Liver (tissue), 9 donors: ENCODE data around the gene ZFYVE27. TPM values are rescaled to one million over a fixed set of nuclear protein-coding genes. Genes with fewer than 3 reads are reported as not detected.

ENCODE experiments used
- DNase-seq: peaks from one replicate; pipeline ENCODE4 v3.0.0-alpha.2; 2017; ENCODE audit warnings: low spot score
- H3K27ac ChIP-seq, 2 donors: one replicate each; pipeline ENCODE4 v1.7.0; 2013; ENCODE audit warnings: inconsistent platforms in 2 of 2, low read length in 2 of 2, control low read depth in 1 of 2, low read depth in 1 of 2, mild to moderate bottlenecking in 1 of 2
- H3K27me3 ChIP-seq, 4 donors: one replicate each; pipeline versions ENCODE4 v1.6.1 to v1.7.0; 2013; ENCODE audit warnings: low read length in 3 of 4, inconsistent platforms in 1 of 4, mild to moderate bottlenecking in 1 of 4, moderate library complexity in 1 of 4; ENCODE audit not compliant: control insufficient read depth in 4 of 4, insufficient read depth in 4 of 4
- H3K36me3 ChIP-seq, 4 donors: one replicate each; pipeline versions ENCODE4 v1.6.1 to v1.7.0; 2013; ENCODE audit warnings: low read length in 3 of 4, mild to moderate bottlenecking in 3 of 4, low read depth in 1 of 4, moderate library complexity in 1 of 4; ENCODE audit not compliant: control insufficient read depth in 4 of 4, insufficient read depth in 3 of 4
- H3K4me1 ChIP-seq, 4 donors: one replicate each; pipeline versions ENCODE4 v1.6.1 to v1.7.0; 2013; ENCODE audit warnings: low read length in 3 of 4, mild to moderate bottlenecking in 3 of 4, moderate library complexity in 1 of 4; ENCODE audit not compliant: control insufficient read depth in 4 of 4, insufficient read depth in 4 of 4
- H3K4me3 ChIP-seq, 3 donors: one replicate each; pipeline versions ENCODE4 v1.6.1 to v1.7.0; 2013; ENCODE audit warnings: low read length in 3 of 3, control low read depth in 1 of 3, low read depth in 1 of 3, mild to moderate bottlenecking in 1 of 3
- H3K9ac ChIP-seq, 2 donors: one replicate each; pipeline ENCODE4 v1.7.0; 2013; ENCODE audit warnings: low read length in 2 of 2, mild to moderate bottlenecking in 2 of 2, moderate library complexity in 2 of 2, control low read depth in 1 of 2, low read depth in 1 of 2
- H3K9me3 ChIP-seq, 4 donors: one replicate each; pipeline versions ENCODE4 v1.6.1 to v1.7.0; 2013; ENCODE audit warnings: low read length in 3 of 4; ENCODE audit not compliant: control insufficient read depth in 4 of 4
- EGR1 ChIP-seq, 2 donors: IDR thresholded peaks; 2 replicates each; pipeline ENCODE4 v1.6.1; 2016 to 2018; ENCODE audit warnings: antibody characterized with exemption in 2 of 2, low read depth in 2 of 2
- FOXA1 ChIP-seq: IDR thresholded peaks from 2 replicates; pipeline ENCODE4 v1.6.1; 2016; ENCODE audit warnings: antibody characterized with exemption
- FOXA2 ChIP-seq: IDR thresholded peaks from 2 replicates; pipeline ENCODE4 v1.6.1; 2016; ENCODE audit warnings: antibody characterized with exemption
- HNF4A ChIP-seq, 2 donors: conservative IDR thresholded peaks; 2 replicates each; pipeline ENCODE4 v1.6.1; 2016; ENCODE audit warnings: antibody characterized with exemption in 2 of 2, mild to moderate bottlenecking in 2 of 2
- HNF4G ChIP-seq: IDR thresholded peaks from 2 replicates; pipeline ENCODE4 v1.6.1; 2016; ENCODE audit warnings: antibody characterized with exemption
- JUND ChIP-seq, 2 donors: IDR thresholded peaks; 2 replicates each; pipeline ENCODE4 v1.6.1; 2016; ENCODE audit warnings: antibody characterized with exemption in 2 of 2
- NR2F2 ChIP-seq: IDR thresholded peaks from 2 replicates; pipeline ENCODE4 v1.6.1; 2016; ENCODE audit warnings: antibody characterized with exemption
- RAD21 ChIP-seq, 2 donors: IDR thresholded peaks; 2 replicates each; pipeline ENCODE4 v1.6.1; 2016; ENCODE audit warnings: antibody characterized with exemption in 2 of 2, mild to moderate bottlenecking in 2 of 2
- RXRA ChIP-seq, 2 donors: IDR thresholded peaks; 2 replicates each; pipeline ENCODE4 v1.6.1; 2017 to 2018; ENCODE audit warnings: antibody characterized with exemption in 2 of 2, mild to moderate bottlenecking in 1 of 2
- SP1 ChIP-seq: IDR thresholded peaks from 2 replicates; pipeline ENCODE4 v1.6.1; 2018; ENCODE audit warnings: antibody characterized with exemption, mild to moderate bottlenecking
- TAF1 ChIP-seq: conservative IDR thresholded peaks from 2 replicates; pipeline ENCODE4 v1.6.1; 2016; ENCODE audit warnings: antibody characterized with exemption, mild to moderate bottlenecking
- WGBS: extraction: QIAGEN DNeasy Blood & Tissue Kit; methylation state at CpG from one replicate; pipeline ENCODE4 v1.1.7; 2013; 5-methylcytosine and 5-hydroxymethylcytosine counted together
- polyA plus RNA-seq, 2 donors: library from polyadenylated mRNA; stranded (reverse) in 1 of 2; unstranded in 1 of 2; fragments of 200-250 nt in 1 of 2; fragments of >200 nt in 1 of 2; fragmentation: Nextera tagmentation in 1 of 2; extraction: Ambion mirVana in 1 of 2; gene quantifications; one replicate each; pipeline versions ENCODE4 v1.2.1 to v1.2.3, GENCODE V29; 2013 to 2015
- total RNA-seq, 2 donors: library from RNA; depleted of rRNA; stranded (reverse); fragments of >200 nt; gene quantifications; one replicate each; pipeline ENCODE4 v1.2.3, GENCODE V29; 2014
- TF ChIP-seq, protein P1 (sequence below): IDR thresholded peaks from 2 replicates; pipeline ENCODE4 v1.6.1; 2016; ENCODE audit warnings: antibody characterized with exemption
- TF ChIP-seq, protein P2 (sequence below): IDR thresholded peaks from 2 replicates; pipeline ENCODE4 v1.6.1; 2016; ENCODE audit warnings: antibody characterized with exemption
- TF ChIP-seq, protein P3 (sequence below): IDR thresholded peaks from 2 replicates; pipeline ENCODE4 v1.6.1; 2016; ENCODE audit warnings: antibody characterized with exemption
- TF ChIP-seq, protein P4 (sequence below): fragments of 150-350 bp; IDR thresholded peaks from 2 replicates; pipeline ENCODE4 v1.5.1; 2017; ENCODE audit warnings: improper control_type of control experiment, low read depth, low read length; ENCODE audit not compliant: missing input control
- donor health status: healthy.
- donor health status: healthy.
- donor health status: healthy.
- donor health status: healthy.
- donor health status: healthy.

ZFYVE27 gene
- total and polyA plus RNA-seq, 4 donors, result 10.2 to 25.9 (median 13.1) TPM

DNA sequence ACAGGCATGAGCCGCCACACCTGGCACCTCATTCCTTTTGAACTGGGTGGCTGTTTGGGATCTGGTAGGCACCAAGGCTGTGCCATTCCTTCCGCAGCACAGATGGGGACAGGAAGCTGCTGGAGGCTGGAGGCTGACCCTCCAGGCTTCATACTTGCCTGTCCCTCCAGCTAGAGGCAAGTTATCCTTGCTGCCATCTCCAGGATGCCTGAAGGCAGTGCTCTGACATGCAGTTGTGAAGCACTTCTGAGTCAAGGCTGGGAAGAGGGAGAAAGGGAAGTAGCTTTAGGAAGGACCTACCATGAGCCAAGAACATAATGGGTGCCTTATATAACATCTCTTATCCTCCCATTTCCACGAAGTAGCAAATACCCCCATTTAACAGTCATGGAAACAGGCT lies 13.9 kb upstream of the ZFYVE27 start:
- TF ChIP-seq EGR1 (IDR thresholded peaks at IDR 0.05; ENCODE audit: low read depth in 2 of 2), result no peak
- H3K4me1 ChIP-seq, result peaks cover 2 to 17% (median 9%) of the 10 kb centered on the region in 4 donors
- no peak overlapping the region for H3K9ac ChIP-seq
- 91% methylated on average over 3 of the region's 3 CpGs for WGBS
- no peak overlapping the region for H3K4me3 ChIP-seq
- H3K36me3 ChIP-seq, result no peaks in the 10 kb centered on the region
- H3K27ac ChIP-seq, result no peak overlapping the region
- no peaks in the 10 kb centered on the region for H3K27me3 ChIP-seq
- no peak for DNase-seq
- no peaks in the 10 kb centered on the region for H3K9me3 ChIP-seq

DNA sequence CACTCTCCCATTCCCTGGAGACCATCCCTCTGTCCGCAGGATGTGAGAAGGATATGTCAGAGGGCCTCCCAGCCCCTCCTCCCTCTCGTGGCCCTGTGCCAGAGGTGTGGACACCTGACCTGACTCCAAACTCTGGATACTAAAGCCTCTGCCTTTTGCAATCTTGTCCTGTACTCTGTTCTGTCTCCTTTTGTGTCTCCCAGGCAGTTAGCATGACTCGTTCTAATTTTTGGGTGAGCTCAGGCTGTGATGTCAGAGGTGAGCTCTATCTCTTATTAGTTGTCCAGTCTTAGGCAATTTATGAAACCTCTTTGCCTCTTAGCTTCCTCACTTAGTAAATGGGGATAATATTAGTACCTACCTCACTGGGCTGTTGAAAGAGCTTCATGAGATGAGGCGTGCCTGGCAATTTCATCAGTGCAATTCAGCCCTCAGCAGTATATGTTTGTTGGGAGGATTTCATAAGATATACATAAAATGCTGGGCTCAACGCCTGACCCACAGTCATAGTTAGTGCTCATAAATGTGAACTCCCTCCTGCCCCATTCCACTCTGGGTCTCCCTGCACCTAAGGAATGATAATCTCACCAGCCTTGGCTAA lies 12.5 kb upstream of the ZFYVE27 start:
- H3K9ac ChIP-seq, result no peak overlapping the region

DNA sequence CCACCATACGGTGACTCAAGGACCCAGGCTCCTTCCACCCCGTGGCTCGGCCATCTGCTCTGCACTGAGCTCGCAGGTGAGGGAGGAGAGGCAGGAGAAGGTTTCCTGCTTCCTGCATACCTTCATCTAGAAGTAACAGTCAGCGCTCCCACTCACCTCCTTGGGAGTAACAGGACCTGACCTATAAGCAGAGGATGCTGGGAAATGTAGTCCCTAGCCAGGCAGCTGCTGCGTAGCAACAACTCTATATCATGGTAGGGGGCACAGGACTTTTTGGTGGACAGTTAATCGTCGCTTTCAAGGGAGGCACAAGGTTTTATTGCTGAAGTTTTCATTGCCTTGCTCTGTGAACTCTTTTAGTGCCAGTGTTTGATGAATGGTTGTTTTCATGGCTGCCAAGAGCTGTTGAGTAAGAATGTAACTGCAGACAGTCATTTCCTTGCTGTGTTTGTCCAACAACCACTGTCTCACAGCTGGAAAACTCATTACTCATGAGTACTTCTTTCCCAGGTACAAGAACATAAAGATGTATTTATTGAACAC lies 10.2 kb upstream of the ZFYVE27 start:
- Histone ChIP-seq H3K9ac (no peak overlapping the region), H3K4me3 (no peak overlapping the region)
- WGBS, result 50% methylated on average over 8 of the region's 8 CpGs
- TF ChIP-seq, protein P1, sequence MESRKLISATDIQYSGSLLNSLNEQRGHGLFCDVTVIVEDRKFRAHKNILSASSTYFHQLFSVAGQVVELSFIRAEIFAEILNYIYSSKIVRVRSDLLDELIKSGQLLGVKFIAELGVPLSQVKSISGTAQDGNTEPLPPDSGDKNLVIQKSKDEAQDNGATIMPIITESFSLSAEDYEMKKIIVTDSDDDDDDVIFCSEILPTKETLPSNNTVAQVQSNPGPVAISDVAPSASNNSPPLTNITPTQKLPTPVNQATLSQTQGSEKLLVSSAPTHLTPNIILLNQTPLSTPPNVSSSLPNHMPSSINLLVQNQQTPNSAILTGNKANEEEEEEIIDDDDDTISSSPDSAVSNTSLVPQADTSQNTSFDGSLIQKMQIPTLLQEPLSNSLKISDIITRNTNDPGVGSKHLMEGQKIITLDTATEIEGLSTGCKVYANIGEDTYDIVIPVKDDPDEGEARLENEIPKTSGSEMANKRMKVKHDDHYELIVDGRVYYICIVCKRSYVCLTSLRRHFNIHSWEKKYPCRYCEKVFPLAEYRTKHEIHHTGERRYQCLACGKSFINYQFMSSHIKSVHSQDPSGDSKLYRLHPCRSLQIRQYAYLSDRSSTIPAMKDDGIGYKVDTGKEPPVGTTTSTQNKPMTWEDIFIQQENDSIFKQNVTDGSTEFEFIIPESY, result no peak
- TF ChIP-seq FOXA2, result no peak
- TF ChIP-seq RXRA (IDR thresholded peaks at IDR 0.05), result peak in 1 of 2 donors; percentile 22
- TF ChIP-seq, protein P2, sequence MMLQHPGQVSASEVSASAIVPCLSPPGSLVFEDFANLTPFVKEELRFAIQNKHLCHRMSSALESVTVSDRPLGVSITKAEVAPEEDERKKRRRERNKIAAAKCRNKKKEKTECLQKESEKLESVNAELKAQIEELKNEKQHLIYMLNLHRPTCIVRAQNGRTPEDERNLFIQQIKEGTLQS, result no peak
- TF ChIP-seq HNF4G, result no peak
- TF ChIP-seq RAD21 (IDR thresholded peaks at IDR 0.05), result no peak
- peak in 1 of 2 donors; percentile 28 for TF ChIP-seq JUND (IDR thresholded peaks at IDR 0.05)
- no peak for TF ChIP-seq TAF1
- TF ChIP-seq FOXA1, result no peak
- no peak for TF ChIP-seq EGR1 (IDR thresholded peaks at IDR 0.05; ENCODE audit: low read depth in 2 of 2)
- TF ChIP-seq, protein P3, sequence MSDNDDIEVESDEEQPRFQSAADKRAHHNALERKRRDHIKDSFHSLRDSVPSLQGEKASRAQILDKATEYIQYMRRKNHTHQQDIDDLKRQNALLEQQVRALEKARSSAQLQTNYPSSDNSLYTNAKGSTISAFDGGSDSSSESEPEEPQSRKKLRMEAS, result no peak
- no peak for TF ChIP-seq NR2F2

More for the DNA sequence above, 12.5 kb upstream of the ZFYVE27 start:
- TF ChIP-seq, protein P4, sequence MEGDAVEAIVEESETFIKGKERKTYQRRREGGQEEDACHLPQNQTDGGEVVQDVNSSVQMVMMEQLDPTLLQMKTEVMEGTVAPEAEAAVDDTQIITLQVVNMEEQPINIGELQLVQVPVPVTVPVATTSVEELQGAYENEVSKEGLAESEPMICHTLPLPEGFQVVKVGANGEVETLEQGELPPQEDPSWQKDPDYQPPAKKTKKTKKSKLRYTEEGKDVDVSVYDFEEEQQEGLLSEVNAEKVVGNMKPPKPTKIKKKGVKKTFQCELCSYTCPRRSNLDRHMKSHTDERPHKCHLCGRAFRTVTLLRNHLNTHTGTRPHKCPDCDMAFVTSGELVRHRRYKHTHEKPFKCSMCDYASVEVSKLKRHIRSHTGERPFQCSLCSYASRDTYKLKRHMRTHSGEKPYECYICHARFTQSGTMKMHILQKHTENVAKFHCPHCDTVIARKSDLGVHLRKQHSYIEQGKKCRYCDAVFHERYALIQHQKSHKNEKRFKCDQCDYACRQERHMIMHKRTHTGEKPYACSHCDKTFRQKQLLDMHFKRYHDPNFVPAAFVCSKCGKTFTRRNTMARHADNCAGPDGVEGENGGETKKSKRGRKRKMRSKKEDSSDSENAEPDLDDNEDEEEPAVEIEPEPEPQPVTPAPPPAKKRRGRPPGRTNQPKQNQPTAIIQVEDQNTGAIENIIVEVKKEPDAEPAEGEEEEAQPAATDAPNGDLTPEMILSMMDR, result no peak
- no peak for TF ChIP-seq FOXA2
- no peak for TF ChIP-seq HNF4G
- TF ChIP-seq RAD21 (IDR thresholded peaks at IDR 0.05), result no peak
- TF ChIP-seq, protein P1, result no peak
- peak in 1 of 2 donors; percentile 34 for TF ChIP-seq RXRA (IDR thresholded peaks at IDR 0.05)
- TF ChIP-seq, protein P2, result no peak
- no peak for TF ChIP-seq SP1
- TF ChIP-seq HNF4A (conservative IDR thresholded peaks at IDR 0.05), result peak; percentile 59 to 68
- peaks cover 0 to 5% (median 2%) of the 10 kb centered on the region in 4 donors for H3K4me1 ChIP-seq
- H3K36me3 ChIP-seq, result no peaks in the 10 kb centered on the region
- peak overlapping the region in 1 of 2 donors; percentile 0 for H3K27ac ChIP-seq
- no peak for DNase-seq
- H3K4me3 ChIP-seq, result no peak overlapping the region
- no peaks in the 10 kb centered on the region for H3K27me3 ChIP-seq
- 57% methylated on average over 5 of the region's 5 CpGs for WGBS
- no peaks in the 10 kb centered on the region for H3K9me3 ChIP-seq

More for the DNA sequence above, 10.2 kb upstream of the ZFYVE27 start:
- no peaks in the 10 kb centered on the region for H3K36me3 ChIP-seq
- peak overlapping the region in 1 of 2 donors; percentile 38 for H3K27ac ChIP-seq
- no peaks in the 10 kb centered on the region for H3K27me3 ChIP-seq
- H3K4me1 ChIP-seq, result peaks cover 0 to 5% (median 2%) of the 10 kb centered on the region in 4 donors
- no peaks in the 10 kb centered on the region for H3K9me3 ChIP-seq
- no peak for DNase-seq
